NCI-H510A treated with DMSO at 0.1 percent for 48 hours (cell line): ENCODE data around the gene SNRNP25.
"Not testable (repeated sequence)": the region's sequence is repeated elsewhere in the genome, so short reads cannot be mapped to it uniquely, and the experiment has no call there.

ENCODE experiments used
- DNase-seq: peaks from one replicate; lab custom pipeline; 2025; lab: John Stamatoyannopoulos, UW

SNRNP25 gene

DNA sequence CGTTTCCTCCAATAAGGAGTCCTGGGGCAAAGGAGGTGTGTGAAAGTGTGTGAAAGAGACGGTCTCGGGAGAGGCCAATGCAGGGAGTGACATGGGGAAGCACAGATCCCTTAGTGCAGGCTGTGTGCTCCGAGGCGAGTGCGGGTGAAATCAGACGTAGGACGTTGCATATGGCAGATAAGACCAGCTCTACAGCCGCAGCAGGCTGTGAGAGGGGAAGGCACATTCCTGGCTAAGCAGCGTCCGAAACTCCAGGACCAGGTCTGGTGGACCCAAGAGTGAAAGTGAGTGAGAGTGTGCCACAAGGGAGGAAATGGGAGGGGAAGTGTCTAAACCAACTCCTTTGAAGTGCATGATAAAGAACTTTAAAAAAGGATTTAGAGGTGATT lies 11.6 kb upstream of the SNRNP25 start:
- no peak for DNase-seq

DNA sequence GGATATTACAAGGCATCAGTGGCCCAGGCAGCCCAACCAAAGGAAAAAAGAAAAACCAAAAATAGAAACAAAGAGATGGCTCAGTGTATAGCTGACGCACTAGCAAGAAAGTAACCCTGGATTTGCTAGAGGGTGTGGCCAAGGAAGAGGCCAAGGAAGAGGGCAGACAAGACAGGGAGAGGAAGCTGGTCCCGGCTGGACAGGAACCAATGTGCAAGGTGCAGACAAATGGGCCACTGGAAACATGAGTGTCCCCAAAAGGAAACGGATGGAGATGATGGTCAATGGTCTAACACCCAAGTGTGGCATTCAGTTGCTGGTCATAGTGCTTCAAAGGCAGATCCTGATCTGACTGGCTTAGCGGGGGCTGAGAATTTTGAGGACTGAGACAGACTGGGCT lies 10.9 kb upstream of the SNRNP25 start:
- DNase-seq = no peak

DNA sequence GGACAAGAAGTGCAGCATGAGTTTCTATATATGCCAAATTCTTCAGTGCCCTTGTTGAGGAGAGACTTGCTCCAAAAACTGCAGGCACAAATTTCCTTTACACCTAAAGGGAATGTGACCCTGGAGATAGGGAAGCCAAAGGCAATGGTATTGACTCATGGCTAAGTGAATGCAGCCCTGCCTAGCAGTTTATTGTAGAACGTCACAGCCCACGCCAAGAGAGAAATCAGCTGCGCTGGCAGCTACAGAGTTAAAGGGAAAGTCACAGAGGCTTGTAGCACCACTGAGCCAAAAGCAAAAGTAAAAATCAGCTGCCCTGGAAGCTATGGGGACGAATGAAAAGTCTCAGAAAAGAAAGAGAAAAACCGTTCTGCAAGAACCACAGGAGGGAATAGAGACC lies 10.3 kb upstream of the SNRNP25 start:
- DNase-seq = no peak

DNA sequence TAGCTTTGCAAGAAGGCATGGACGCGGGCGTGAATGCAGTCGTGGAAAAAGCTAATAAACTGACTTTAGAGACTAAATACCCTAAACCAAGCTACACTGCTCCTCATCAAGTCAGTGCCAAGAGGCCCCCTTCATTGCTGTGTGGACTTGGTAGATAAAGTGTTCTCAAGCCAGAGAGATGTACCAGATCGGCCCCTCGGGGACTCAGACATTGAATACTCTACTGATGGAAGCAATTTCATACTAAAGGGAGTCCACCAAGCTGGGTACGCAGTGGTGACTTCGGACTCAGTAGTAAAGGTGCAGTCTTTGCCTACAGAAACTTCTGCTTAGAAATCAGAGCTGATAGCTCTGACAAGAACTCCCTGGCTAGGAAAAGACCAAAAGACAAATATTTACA lies 9.0 kb upstream of the SNRNP25 start:
- no peak for DNase-seq

DNA sequence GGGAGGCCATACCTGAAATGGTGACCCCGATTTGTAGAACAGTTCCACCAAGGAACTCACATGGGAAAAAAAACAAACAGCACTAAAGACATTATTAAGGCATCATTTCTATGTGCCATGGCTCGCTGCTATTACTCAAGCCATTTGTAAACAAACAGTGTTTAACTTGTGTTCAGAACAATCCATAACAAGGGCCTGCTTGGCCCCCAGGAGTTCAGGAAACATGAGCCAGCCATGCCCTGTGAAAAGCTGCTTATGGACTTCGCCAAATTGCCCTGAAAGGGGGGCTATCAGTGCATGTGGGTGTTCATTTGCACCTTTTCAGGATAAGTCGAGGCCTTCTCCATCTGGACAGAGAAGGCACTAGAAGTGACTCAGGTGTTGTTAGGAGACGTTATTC lies 8.2 kb upstream of the SNRNP25 start:
- DNase-seq = peak; percentile 48

DNA sequence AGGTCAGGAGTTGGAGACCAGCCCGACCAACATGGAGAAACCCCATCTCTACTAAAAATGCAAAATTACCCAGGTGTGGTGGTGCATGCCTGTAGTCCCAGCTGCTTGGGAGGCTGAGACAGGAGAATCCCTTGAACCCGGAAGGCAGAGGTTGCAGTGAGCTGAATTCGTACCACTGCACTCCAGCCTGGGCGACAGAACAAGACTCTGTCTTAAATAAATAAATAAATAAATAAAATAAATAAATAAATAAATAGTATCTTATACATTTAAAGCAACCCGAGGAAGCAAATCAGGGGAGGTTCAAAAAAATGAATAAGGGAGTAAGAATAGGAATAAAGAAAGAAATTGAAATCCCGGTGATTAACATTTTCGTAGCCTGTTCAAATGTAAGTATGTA lies 7.1 kb upstream of the SNRNP25 start:
- DNase-seq = not testable (repeated sequence)

DNA sequence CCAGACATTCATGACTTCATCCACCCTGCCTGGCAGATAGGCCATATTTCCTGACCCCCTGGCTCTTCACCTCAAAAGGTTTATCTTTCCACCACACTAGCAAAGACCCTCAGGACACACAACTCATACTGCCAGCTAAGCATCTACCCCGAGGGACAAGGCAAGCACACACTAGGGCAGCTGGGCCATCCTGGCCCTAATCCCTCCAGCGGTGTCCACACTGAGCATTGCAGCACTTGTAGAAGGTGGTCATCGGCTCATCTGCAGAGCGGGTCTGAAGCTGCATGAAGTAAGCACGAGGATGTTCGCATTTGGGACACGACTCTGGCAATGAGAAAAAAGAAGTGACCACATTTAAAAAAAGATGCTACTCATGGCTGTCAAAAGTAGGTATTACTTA lies 6.4 kb upstream of the SNRNP25 start:
- DNase-seq = no peak

DNA sequence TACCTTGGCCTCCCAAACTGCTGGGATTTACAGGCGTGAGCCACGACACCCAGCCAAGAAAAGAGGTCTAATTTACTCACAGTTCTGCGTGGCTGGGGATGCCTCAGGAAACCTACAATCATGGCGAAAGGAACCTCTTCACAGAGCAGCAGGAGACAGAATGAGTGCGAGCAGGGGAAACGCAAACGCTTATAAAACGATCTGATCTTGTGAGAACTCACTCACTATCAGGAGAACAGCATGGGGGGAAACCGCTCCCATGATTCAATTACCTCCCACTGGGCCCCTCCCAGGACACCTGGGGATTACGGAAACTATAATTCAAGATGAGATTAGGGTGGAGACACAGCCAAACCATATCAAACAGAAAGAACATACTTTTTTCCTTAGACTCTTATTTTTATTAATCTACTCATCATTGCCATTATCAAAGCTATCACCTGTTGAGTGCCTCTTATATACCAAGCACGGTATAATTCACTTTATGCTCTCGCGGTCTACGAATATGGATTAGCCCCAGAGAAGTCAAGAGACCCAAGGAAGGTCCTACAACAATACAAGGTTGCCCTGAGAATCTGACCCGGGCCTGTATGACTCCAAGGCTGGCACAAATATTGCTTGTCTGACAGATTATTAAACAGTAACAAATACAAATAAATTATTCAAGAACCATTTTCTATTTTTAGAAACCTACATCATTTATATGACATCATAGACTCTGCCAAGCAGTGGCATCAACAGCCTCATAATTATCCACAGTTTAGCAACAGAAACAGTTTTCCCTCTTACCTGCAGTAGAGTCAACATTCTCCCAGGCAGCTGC lies 2.6 kb upstream of the SNRNP25 start:
- DNase-seq = no peak

DNA sequence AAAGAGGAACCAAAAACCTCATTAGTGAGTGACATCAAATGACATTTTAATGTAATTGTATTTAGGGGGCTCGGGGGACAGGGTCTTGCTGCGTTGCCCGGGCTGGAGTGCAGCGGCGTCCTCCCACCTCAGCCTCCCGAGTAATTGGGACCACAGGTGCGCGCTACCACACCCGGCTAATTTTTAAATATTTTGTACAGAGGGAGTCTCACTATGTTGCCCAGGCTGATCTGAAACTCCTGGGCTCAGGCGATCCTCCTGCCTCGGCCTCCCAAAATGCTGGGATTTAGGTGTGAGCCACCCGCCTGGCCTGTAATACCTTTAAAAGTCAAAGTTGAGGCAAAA lies 581 bp downstream of the SNRNP25 start:
- DNase-seq = no peak

DNA sequence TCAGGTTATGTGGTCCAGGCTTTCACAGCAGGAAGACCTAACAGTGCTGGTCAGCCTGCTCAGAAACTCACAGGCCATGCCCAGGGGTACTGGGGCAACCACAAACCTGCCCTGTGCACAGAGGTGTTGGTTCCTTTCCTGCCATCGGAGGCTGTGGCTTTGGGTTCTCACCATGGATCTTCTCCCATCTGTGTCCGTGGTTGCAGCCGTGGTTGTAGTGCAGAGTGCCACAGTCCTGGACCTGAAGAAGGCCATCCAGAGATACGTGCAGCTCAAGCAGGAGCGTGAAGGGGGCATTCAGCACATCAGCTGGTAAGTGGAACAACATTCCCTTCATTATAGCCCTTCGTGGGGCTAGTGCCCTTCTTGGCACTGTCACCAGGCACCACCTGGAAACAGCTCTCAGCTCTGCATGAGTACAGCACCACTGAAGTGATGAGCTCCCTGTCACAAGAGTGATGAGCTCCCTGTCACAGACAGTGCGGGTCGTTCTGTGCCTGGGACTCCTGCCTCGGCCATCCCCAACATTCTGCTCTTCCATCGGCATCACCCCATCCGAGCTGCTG lies 2.0 kb downstream of the SNRNP25 start:
- DNase-seq = no peak

DNA sequence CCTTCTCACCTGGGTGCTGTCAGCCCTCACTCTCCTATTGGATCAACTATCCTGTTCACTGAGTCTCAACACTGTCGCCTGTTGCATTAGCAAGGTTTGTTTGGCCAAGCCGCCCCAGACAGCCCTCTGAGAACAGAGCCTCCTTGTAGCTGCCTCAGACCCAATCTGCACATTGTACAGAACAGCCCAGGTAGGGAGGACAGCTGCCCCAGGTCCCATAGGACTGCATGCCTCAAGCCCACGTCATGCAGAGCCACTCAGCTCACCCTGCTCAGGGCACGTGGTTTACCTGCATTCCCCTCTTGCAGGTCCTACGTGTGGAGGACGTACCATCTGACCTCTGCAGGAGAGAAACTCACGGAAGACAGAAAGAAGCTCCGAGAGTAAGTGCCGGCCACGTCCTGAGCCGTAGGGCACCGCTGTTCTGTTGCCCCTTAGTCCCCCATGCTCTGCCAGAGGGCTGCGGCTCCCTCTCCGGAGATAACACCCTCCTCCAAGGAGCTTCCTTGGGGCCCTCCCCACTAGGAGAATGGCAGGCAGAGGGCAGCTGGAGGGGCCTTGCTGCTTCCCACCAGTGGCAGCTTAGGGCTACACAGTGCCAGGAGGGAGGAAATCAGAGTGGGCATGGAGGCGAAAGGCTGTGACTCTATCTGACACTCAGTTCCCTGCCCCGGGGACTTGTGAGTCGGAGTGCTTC lies 2.8 kb downstream of the SNRNP25 start:
- DNase-seq = no peak

DNA sequence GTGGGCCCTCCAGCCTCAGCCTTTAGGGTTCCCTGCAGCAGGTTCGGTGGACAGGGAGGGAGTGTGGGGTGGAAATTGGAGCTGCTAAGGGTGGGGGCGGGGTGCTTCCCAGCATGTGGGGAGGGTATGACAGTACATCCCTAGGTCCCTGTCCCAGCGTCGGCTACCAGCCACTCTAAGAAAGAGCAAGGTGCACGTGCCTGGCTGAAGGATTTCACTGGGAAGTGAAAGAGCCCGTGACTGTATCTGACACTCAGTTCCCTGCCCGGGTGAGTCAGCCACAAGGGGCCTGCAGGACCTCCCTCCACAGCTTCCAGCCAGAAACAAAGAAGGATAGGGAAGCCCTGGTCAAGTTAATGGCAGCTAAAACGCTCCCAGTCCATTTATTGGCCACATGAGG lies 4.1 kb downstream of the SNRNP25 start:
- DNase-seq = no peak

DNA sequence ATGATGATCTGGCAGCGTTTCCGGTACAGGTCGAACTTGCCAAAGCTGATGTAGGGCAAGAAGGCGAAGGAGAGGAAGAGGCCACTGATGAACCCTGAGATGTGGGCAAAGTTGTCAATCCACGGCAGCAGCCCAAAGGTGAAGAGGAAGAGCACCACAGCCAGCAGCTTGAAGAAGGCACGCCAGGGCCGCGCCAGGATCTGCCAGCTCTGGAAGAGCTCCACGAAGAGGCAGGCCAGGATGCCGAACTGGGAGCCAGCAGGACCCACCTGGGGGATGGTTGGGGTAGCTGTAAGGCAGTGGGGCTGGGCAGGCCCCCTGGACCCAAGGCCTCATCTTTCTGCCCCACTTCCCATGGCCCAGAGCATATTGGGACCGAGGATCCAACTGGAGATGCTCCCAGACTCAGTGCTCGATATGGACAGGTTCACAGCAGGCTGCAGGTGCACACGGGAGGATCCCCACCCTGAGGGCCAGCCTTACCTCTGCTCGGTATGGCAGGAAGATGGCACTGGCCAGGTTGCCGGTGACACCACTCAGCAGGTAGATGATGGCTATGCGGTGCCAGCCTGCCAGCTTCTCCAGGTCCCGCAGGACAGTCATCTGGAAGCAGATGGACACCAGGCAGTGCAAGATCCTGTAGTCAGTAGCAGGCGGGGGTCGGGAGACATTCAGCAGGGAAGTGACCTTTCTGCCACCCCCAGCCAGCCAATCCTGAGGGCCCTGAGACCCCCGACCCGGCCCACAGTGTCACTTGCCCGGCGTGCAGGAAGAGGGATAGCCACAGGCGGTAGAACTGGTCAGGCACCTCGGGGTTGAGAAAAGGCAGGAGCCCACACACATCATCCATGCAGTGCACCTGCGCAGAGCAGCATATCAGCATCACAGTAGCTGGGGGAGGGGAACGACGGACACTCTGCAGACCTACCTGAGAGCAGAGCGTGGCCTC lies 5.1 kb downstream of the SNRNP25 start:
- no peak for DNase-seq

DNA sequence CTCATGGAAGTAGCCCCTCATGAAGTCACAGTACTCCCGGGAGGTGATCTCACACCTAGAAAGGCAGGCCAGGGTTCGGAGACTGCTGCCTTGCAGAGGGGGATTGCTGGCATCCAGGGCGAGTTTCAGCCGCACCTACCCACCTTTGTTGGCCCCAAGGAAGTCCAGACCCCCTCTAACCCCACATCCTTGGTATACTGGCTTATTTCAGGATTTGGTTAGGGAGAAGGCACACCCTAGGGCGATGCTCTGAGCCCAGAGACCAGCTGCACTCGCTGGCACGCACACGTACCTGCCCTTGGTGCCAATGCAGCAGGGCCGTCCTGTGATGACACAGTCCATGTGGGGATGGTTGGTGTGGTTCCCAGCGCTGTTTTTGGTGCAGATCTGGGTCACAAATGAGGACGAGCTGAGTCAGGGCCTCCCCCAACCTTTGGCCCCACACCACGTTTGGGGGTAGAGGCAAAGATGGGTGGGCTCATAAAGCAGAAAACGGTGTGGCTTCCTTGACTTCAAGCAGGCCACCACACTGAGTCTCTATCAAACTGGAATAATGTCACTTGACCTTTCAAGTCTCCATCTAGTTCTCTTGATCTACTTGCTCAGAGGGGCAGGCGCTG lies 5.9 kb downstream of the SNRNP25 start:
- no peak for DNase-seq

DNA sequence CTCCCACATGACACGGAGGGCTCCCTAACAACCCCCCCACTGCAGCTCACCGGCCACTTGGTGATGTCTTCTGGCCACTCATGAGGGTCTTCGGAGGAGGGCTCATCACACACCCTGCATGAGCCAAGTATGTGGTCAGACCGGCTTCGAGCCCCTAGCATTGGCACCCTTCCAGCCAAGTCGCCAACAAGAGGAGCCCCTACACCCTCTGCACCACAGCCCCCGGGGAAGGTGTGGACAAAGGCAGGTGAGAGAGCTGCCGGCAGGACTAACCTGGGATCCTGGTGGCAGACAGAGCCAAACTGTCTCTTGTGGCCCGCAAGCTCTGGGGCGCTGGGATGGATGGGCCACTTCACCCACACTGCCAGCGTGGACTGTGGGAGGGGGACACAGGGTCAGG lies 6.5 kb downstream of the SNRNP25 start:
- no peak for DNase-seq

DNA sequence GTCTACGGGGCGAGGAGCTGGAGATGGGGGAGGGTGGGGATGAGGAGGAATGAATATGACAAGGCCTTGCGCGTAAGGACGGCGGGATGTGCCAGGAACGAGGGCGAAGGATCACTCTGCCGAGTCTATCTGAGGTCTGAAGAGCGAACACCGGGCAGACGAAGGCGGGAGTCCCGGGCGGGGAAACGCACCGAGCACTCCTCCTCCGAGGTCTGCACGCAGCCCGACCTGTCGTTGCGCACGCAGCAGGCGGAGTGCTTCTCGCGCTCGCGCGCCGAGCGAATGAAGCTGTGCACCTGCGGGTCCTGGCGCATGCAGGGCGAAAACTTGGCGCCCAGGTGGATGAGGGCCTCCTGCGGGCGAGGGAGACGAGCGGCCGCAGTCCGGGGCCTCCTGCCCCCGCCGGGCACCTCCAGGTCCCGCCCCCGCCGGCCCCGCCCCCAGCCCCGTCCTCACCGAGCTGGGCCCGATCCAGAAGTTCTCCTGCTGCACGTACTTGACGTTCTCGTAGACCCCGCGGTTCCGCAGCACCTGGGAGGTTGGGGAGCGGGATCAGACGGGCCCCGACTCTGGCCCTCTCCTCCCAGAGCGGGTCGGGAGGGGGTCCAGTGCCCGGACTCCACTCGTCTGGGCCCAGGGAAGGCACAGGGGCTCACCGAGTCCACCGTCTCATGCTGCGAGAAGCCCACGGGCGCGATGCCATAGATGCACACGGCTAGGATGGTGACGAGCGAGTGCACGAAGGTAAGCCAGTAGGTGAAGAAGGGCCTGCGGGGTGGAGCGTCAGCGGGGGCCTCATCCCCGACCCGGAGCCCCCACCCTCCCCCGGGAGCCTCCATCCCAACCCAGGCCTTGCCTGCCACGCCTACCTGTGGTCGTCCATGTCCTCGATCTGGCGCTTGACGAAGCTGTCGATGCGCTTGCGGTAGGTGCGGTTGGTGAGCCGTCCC lies 7.6 kb downstream of the SNRNP25 start:
- no peak for DNase-seq

DNA sequence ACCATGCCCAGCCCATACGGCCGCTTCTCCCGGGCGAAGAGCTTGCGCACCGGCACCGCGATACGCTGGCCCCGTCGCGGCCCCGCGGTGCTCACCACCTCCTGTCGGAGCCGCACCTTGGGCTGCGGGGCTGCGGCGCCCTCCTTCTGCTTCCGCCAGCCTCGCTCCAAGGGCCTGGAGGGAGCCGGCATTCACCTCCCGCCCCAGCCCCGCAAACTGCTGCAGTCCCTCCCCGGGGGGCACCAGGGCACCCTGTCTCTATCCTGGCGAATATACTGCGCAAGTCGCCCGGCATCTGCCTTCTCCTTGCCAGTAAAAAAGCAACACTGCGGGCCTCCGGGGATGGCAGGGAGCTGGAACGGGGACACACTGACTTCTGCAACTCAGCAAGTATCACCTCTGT lies 8.3 kb downstream of the SNRNP25 start:
- DNase-seq = no peak

DNA sequence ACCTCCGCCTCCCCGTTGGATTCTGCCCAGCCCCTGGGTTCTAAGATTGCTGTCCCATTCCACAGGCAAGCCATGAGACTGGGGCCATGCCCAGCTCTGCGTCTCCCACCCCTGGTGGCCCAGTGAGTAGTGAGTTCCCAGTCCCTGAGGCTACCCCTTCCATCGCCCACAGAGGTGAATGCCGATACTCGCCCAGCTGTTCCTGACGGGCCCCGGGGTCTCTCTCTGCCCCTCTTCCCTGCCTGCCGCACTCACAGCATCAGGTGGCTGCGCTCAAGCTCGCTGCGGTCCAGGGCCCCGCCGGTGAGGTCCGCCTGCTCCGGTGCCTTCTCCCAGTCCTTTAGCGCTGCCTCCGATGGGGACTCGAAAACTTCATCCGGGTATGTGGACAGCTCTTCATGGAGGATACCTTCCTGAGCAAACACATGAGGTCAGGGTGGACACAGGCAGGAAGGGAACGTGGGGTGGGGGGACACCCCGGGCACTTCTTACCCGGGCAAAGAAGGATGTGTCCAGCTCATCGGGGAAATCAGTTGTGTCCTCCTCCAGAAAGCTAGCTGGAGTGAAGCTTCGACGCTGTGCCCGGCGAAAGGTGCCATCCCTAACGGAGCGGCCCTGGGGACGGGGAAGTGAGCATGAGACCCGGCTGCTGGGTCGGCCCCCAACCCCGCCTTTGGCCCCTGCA lies 8.8 kb downstream of the SNRNP25 start:
- DNase-seq = no peak

DNA sequence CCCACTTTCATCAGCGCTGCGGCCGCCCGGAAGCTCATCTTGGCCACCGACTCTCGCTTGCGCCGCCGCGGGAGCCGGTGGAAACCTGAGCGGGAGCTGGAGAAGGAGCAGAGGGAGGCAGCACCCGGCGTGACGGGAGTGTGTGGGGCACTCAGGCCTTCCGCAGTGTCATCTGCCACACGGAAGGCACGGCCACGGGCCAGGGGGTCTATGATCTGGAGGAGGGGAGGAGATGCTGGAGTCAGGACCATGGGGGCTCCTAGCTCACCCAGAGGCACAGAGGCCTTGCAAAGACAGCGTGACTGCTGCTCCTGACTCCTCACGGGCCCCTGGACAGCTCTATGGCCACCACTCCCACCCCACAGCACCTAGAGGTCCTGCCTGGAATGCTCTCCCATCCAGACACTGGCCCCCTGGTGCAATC lies 9.4 kb downstream of the SNRNP25 start:
- no peak for DNase-seq

DNA sequence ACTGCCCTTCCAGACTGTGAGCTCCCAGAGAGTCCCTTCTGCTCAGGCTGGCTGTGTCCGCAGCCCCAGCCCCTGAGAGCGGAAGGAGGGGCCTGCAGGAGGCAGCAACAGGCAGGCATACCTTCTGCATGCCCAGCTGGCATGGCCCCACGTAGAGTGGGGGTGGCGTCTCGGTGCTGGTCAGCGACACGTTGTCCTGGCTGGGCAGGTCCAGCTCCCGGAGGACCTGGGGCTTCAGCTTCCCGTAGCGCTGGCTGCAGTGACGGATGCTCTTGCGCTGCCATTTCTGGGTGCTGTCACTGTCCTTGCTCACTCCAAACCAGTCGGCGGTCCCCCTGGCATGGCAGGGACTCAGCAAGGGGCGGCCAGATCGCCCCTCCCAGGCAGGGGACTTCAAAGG lies 9.8 kb downstream of the SNRNP25 start:
- no peak for DNase-seq
